HG03060 (cell line): ENCODE results near the gene MYBPC3.

ENCODE experiments used
- ATAC-seq: cut with Tn5 transposase; IDR thresholded peaks from one replicate; pipeline ENCODE4 v1.9.1; 2021; ENCODE audit warnings: low read depth, moderate number of reproducible peaks; ENCODE audit not compliant: unreplicated experiment

Gene MYBPC3

GRCh38 chr11:47387944-47388696, 35.6 kb upstream of the MYBPC3 start:
- no peak for ATAC-seq

GRCh38 chr11:47384498-47384897, 32.0 kb upstream of the MYBPC3 start:
- no peak for ATAC-seq

- no peak for ATAC-seq
Measured at GRCh38 chr11:47383071-47383470, 30.6 kb upstream of the MYBPC3 start.

- no peak for ATAC-seq
Measured at GRCh38 chr11:47380078-47380477, 27.6 kb upstream of the MYBPC3 start.

- ATAC-seq: no peak
Measured at GRCh38 chr11:47379317-47379716, 26.8 kb upstream of the MYBPC3 start.

GRCh38 chr11:47378836-47379170, 26.3 kb upstream of the MYBPC3 start:
- no peak for ATAC-seq

GRCh38 chr11:47378010-47378835, 25.7 kb upstream of the MYBPC3 start, which contains the start of gene SPI1:
TSS of gene SPI1 (minus strand) at chr11:47378547. CDS start at chr11:47378353, 194 bp downstream.
- ATAC-seq: peak; percentile 62

GRCh38 chr11:47377571-47378009, 25.1 kb upstream of the MYBPC3 start:
- no peak for ATAC-seq

- no peak for ATAC-seq
Measured at GRCh38 chr11:47376525-47377371, 24.2 kb upstream of the MYBPC3 start.

- no peak for ATAC-seq
Measured at GRCh38 chr11:47376107-47376524, 23.6 kb upstream of the MYBPC3 start.

GRCh38 chr11:47375546-47376085, 23.1 kb upstream of the MYBPC3 start:
- ATAC-seq: no peak

GRCh38 chr11:47375020-47375419, 22.5 kb upstream of the MYBPC3 start:
- no peak for ATAC-seq

GRCh38 chr11:47374720-47375019, 22.2 kb upstream of the MYBPC3 start:
- no peak for ATAC-seq

- no peak for ATAC-seq
Measured at GRCh38 chr11:47373876-47374719, 21.6 kb upstream of the MYBPC3 start.

- ATAC-seq: no peak
Measured at GRCh38 chr11:47372422-47372821, 19.9 kb upstream of the MYBPC3 start.

- ATAC-seq: no peak
Measured at GRCh38 chr11:47369676-47370075, 17.2 kb upstream of the MYBPC3 start.

GRCh38 chr11:47366020-47366490, 13.6 kb upstream of the MYBPC3 start:
- no peak for ATAC-seq

GRCh38 chr11:47361419-47361818, 8.9 kb upstream of the MYBPC3 start:
- no peak for ATAC-seq

GRCh38 chr11:47360341-47360740, 7.8 kb upstream of the MYBPC3 start:
- ATAC-seq: no peak

GRCh38 chr11:47359586-47359985, 7.1 kb upstream of the MYBPC3 start:
- no peak for ATAC-seq
